Stimulated activated CD8-positive, alpha-beta memory T cell treated with anti-CD3 and anti-CD28 coated beads, Interleukin-2, amount 100 ng/mL, for 48 hours (primary cell): ENCODE results near the gene RPE65.
"Not testable (repeated sequence)": the region's sequence is repeated elsewhere in the genome, so short reads cannot be mapped to it uniquely, and the experiment has no call there.

Experiments
- DNase-seq, 2 donors: peaks; one replicate each; pipeline ENCODE4 v3.0.0-alpha.2; 2020; ENCODE audit warnings: low read depth in 2 of 2

RPE65 gene

DNA sequence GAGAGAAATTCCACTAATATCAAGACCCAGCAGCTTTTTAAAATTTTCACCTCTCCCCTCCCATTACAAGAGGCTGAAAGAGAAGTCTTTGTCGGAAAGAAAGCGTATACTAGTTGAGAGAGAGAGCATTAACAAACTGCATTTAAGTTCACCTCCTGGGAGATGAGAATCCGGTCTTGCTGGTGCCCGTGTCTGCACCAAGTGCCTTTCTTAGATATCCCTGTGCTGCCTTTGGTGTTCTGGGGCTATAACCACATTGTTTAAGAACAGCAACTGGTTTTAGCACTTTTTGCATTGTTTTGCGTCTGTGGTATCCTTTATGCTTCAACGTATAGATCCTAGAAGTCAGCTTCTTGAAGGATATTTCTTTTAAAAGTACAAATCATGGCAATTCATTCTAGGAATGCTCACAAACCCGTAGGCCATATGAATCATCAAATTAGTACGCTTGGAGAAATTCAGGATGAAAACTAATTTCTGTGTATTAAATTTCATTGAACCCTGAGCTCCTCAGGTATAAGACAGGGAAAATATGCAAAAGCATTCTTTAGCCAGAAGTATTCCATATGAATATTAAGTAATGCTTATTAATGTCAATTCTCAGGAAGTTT is 3.4 kb upstream of the RPE65 start:
- DNase-seq: no peak

DNA sequence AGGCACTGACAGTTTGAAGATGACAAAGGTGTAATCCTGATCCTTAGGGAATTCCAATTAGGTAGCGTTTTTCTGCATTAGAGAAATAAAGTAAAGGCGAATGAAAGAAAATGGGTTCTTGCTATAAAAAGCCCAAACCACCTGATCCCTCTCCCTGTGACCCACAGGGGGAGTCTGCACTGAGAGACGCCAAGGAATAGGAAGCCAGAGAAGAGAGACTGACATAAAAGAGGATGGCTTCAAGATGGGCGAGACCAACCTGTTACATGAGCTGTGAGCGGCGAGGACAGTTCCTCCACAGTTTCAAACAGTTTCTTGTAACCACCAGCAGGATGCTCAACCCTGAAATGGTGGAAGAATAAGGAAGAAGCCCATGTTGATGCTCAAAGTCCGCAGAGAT is 1.4 kb downstream of the RPE65 start:
- DNase-seq: no peak

DNA sequence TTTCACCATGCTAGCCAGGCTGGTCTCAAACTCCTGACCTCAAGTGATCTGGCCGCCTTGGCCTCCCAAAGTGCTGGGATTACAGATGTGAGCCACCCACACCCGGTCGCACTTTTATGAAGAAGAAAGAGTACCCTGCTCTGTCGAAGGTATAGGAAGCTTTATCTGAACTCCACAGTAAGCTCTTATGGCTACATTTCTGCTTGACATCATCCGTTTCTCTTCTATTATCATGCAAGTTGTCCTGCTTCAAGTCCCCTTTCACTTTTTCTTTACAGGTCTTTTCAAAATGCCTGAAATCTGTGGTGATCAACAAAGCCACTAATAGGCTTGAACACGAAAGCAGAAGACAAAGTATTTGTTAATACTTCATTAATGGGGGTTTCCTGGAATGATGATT is 4.0 kb downstream of the RPE65 start:
- no peak for DNase-seq

DNA sequence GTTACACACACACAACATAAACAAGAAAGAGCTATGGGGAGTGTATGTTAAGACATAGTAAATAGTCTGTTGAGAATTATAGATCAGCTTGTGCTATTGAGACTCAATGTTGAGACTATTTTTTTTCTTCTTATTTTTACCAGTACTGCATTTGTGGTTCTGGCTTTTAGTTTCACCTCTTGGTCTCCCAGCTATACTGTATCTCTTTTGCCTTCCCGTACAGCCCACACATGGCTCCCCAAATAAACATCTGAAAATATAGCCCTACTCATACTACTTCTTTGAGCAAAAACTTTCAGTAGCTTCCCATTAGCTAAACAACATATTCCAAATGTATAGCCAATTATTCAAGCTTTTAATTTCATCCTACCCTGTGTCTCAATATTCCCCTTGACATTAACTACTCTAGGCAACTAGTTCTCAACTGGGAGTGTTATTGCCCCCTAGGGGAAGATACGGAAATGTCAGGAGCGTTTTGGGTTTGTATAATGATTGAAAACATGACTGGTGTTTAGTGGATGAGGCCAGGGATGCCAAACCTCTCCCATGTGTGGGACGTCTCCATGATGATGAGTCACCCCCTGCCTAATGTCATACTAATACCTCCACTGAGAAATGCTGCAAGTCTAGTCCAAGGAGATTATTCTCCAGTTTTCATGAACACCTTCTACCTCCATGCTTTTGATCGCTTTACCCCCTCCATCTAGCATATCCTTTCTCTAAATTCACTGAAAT is 6.8 kb downstream of the RPE65 start:
- no peak for DNase-seq

DNA sequence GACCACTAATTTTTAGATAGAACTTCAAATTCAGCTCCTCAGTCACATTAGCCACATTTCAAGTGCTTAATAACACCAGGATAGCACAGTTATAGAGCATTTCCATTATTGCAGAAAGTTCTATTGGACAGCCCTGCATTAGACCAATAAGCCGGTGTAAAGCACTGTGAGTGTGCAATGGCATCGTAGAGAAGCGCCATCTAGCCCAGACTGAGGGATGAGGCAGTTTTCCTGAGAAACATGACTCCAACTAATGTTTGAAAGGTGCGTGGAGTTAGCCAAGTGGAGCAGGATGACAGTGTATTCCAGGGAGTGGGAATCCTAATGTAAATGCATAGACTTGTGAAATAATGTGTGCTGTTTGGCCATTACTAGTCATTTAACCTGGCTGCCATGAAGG is 7.7 kb downstream of the RPE65 start:
- no peak for DNase-seq

DNA sequence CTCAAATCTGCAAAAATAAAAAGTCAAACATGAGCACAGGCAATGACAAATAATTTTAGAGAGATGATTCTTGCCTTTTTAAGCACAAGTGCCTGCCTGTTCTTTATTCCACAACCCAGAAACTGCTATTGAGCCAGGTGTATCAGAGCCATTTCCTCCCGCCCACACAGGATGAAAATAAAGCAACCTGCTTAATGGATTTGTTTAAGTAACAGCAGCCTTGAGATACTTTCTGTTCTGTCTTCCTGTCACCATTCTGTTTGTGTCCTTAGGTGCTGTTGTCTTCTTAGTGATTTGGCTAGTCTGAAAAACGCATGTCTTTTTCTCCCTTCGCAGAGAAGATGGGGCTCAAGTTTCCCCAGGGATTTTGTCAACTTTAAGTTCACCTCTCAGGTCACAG is 11.4 kb downstream of the RPE65 start:
- no peak for DNase-seq

DNA sequence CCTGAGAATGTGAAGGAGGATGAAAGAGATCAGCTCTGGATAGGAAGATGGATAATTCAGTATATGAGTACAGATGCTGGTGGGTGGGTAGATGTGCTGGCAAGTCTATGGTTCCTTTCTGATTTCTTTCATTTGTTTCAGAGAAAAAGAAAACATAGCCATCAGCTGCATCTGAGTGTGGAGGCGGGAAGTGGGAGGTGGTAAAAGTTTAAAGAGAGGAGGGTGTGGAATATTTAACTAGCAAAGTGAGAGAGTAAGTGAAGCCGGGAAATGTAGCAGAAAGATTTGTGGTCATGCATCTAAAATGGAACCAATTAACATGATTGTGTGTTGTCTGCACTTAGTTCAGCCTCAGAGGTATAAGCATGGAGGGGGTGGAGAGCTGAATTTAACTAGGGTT is 16.4 kb downstream of the RPE65 start:
- DNase-seq: no peak

DNA sequence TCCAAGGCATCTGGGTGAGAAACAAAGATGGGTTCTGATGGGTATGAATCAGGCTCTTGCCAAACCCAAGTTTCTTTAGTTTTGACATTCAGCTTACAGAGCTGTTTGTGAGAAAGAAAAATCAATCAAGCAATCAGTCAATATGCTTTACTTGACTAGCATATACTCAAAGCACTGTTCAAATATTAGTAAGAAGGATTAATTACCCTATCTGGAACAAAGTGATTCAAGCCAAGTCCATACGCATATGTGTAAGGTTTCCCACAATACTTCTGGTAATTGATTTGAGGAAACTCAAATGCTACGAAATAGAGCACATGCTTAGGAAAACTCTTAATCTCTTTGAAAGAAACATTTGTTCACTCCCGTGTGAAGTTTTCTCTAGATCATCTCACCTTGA is 18.7 kb downstream of the RPE65 start:
- DNase-seq: no peak

DNA sequence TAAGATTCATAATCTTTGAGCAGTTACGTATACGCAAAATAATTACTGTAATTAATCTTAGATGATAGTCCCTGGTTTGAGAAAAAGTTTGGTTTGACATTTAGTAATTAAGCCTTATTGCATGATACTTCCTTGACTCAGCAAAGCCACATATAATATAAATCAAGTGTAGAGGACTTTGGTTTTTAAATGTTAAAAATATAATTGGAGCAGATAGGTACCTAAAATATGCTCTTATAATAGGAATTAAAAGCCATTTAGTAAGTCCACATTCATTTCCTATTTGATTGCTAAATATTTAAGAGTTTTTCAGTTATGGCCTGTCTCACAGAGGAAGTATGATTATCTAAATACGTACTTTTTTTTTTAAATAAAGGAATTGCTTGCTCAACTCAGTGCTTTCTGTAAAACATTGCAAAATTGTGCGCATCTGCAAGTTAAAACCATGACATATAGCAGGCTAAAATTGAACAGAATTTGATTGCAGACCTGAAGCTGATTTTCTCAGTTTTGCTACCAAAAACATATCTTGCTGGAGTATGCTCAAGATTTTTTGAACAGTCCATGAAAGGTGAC is 20.4 kb downstream of the RPE65 start:
- no peak for DNase-seq

DNA sequence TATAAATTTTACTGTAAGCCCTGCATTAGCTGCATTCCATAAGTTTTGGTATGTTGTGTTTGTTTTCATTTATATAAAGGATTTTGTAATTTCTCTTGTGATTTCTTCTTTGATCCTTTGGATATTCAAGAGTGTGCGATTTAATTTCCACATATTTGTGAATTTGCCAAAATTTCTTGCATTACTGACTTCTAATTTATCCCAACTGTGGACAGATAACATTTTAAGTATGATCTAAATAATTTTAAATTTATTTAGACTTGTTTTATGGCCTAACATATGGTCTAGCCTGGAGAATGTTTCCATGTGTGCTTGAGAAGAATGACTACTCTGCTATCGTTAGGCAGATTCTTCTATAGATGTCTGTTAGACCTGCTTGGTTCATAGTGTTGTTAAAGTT is 23.2 kb downstream of the RPE65 start:
- DNase-seq: no peak

DNA sequence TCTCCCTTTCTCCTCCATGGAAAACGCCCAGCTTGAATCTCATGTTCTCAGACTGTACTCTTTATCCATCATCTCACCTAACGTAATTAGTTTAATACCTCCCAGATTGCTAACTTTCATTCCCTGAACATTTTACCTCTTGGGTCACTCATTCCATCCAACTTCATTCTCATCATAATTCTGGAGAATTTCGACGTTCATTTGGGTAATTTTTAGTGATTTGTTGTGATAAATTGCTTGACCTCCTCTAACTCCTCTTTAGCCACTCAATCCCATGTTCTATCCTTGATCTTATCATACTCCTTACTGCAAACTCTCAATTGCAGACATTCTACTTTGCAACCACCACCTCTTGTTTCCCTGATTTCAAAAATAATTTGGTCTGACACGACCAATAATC is 28.4 kb downstream of the RPE65 start:
- no peak for DNase-seq

DNA sequence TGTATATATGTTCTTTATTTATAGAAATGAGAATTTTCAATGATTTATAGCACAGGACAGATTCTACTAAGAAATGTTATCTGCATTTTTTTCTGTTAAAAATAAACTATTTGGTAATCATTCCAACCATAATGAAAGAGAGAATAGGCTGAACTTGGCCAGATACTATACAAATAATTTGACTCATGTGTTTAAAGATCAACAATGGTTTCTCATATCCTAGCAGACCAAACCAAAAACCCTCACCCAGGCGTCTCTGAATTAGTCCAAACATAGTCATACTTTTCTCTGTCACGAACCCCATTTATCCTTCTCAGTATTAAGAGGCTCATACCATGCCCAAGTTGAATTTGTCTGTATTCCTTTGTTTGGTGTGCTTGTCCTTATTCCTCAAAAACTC is 40.3 kb downstream of the RPE65 start:
- no peak for DNase-seq

DNA sequence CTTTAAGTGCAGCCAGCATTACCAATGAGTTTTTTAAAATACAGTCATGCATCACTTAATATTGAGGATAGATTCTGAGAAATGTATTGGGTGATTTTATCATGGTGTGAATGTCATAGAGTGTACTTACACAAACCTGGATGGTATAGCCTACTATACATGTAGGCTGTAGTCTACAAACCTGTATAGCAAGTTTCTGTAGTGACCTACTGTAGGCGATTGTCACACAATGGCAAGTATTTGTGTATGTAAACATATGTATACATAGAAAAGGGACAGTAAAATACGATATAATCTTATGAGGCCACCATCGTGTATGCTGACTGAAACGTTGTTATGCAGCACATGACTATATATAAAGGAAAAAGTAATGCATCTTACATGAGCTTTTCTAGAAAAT is 48.2 kb downstream of the RPE65 start:
- DNase-seq: no peak

DNA sequence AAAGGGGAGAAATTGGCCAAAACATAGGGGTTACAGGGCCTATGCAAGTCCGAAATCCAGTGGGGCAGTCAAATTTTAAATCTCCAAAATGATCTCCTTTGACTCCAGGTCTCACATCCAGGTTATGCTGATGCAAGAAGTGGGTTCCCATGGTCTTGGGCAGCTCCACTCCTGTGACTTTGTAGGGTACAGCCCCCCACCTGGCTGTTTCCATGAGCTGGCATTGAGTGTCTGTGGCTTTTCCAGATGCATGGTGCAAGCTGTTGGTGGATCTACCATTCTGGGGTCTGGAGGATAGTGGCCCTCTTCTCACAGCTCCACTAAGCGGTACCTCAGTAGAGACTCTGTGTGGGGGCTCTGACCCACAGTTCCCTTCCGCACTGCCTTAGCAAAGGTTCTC is 54.2 kb downstream of the RPE65 start:
- DNase-seq: not testable (repeated sequence)

DNA sequence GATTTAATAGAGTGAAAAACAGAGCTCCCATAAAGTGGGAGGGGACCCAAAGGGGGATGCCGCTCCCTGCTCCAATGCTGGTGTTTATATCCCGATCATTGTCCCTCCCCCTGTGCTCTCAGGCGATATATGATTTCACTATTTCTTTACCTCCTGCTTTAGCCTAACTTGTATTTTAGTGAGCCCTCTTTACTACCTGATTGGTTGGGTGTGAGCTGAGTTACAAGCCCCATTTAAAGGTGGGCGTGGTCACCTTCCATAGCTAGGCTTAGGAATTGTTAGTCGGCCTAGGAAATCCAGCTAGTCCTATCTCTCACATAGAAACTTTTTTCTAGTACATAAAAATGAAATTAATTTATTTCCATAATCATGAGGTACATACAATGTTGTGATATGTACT is 57.3 kb downstream of the RPE65 start:
- DNase-seq: not testable (repeated sequence)

DNA sequence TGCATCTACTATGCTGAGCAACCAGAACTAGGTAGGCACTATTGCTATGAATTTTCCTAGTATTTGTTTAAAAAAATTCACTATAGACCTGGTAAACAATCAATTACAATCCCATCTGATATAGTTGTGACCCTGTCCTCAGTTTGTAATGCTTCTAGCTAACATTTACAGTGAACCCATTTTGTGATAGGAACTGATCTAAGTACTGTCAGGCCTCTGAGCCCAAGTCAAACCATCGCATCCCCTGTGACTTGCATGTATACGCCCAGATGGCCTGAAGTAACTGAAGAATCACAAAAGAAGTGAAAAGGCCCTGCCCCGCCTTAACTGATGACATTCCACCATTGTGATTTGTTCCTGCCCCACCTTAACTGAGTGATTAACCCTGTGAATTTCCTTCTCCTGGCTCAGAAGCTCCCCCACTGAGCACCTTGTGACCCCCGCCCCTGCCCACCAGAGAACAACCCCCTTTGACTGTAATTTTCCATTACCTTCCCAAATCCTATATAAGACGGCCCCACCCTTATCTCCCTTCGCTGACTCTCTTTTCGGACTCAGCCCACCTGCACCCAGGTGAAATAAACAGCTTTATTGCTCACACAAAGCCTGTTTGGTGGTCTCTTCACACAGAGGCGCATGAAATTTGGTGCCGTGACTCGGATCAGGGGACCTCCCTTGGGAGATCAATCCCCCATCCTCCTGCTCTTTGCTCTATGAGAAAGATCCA is 63.8 kb downstream of the RPE65 start:
- not testable (repeated sequence) for DNase-seq

DNA sequence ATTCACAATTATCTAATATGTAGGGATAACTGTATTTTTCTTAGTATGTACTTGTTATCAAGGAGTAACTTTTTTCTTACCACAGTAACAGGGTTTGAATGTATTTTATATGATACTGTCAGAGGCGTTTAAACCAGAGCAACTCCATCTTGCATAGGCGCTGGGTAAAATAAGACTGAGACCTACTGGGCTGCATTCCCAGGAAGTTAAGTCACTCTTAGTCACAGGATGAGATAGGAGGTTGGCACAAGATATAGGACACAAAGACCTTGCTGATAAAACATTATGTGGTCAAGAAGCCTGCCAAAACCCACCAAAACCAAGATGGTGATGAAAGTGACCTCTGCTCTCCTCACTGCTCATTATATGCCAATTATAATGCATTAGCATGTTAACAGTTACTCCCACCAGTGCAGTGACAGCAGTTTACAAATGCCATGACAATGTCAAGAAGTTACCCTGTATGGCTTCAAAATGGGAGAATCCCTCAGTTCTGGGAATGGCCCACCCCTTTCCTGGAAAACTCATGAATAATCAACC is 64.8 kb downstream of the RPE65 start:
- no peak for DNase-seq

DNA sequence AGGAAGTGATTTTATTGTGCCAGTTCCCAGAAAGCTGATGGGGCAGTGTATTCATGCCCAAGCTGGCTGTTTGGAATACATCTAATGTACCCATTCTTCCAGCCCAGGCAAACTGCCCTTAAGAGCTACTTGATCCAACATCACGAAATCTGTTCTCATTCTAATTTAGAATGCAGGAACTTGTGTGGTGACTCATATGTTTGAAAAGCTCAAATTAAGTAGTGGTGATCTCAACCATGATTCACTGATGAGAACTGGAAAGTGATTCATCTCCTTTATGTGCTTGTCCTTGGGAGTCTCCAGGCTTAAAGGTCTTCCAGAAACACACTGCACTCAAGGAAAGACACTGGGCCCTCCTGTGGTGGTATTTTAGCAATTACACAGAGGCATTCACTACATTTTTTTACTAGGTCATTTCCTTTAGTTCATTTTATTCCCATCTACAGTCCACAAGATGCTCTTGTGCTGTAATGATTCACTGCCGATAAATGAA is 65.4 kb downstream of the RPE65 start:
- no peak for DNase-seq

DNA sequence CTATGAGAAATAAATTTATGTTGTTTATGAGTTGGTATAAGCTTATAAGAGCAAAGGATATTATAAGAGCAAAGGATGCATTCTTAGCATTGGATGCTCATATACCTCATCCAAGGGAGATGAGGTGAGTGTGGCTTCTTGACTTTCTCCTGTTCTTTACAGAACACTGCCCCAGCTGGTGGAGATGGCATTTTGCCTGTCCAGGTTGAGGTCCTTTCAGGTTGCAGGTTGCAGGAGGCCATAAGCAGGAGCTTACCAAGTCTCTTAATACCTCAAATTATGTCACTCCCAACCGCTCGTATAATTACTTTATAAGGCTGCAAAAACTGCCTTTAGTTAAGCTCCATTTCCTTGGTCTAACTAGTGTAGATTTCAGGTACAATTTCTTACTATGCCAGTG is 66.7 kb downstream of the RPE65 start:
- no peak for DNase-seq

DNA sequence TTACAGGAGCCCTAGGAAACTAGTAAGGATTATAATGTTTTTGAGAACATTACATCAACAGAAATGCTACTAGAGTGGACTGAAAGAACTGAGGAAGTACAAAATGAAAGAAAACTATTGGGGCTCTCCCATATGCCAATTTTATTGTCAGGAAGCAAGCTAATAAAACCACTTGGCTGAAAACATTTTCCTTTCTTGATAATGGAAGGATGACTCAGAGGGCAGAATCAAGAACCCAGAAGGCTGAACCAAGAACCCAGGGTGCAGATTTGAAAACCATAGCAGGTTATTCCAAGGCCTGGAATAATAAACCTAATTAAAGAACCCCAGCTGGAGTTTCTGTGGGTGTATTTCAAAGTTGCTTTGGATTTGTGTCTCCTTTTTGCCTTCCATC is 70.7 kb downstream of the RPE65 start:
- DNase-seq: no peak
